Lung microvascular endothelial cell (primary cell): ENCODE measurements around the gene ACSF2. TPM values are rescaled to one million over a fixed set of nuclear protein-coding genes. Genes with fewer than 3 reads are reported as not detected.
A peak's percentile ranks its signal among the peaks of the same experiment; 100 is the strongest.
"Not testable (repeated sequence)": the region's sequence is repeated elsewhere in the genome, so short reads cannot be mapped to it uniquely, and the experiment has no call there.

Experiments used
- DNase-seq, 2 donors: peaks; one replicate each; pipeline versions ENCODE4 v3.0.0 to v3.0.0-alpha.2; 2010; ENCODE audit warnings: low read depth in 2 of 2
- total RNA-seq: library from RNA; depleted of rRNA; stranded (reverse); fragments of >200 nt; gene quantifications from 2 replicates; pipeline ENCODE4 v1.2.1, GENCODE V29; 2014

The ACSF2 gene
- total RNA-seq, 1 donor from 2014 or later = 4.6 TPM

GRCh38 chr17:50461550-50462132, 35.6 kb downstream of the ACSF2 start:
- DNase-seq = no peak

GRCh38 chr17:50462446-50462845, 36.4 kb downstream of the ACSF2 start:
- DNase-seq = no peak

GRCh38 chr17:50464121-50464520, 38.1 kb downstream of the ACSF2 start:
- no peak for DNase-seq

- DNase-seq = no peak
Observed at GRCh38 chr17:50464736-50465135, 38.7 kb downstream of the ACSF2 start.

- DNase-seq = no peak
Observed at GRCh38 chr17:50465171-50465570, 39.2 kb downstream of the ACSF2 start.

GRCh38 chr17:50465635-50466034, 39.6 kb downstream of the ACSF2 start:
- DNase-seq = no peak

- DNase-seq = no peak
Observed at GRCh38 chr17:50466371-50467113, 40.5 kb downstream of the ACSF2 start.

- DNase-seq = no peak
Observed at GRCh38 chr17:50467114-50467854, 41.3 kb downstream of the ACSF2 start.

- DNase-seq = no peak
Observed at GRCh38 chr17:50467855-50468303, 41.9 kb downstream of the ACSF2 start.

GRCh38 chr17:50468304-50469207, 42.5 kb downstream of the ACSF2 start, which contains the start of gene CHAD:
TSS of gene CHAD (minus strand) at chr17:50468880. CDS start at chr17:50468813, 67 bp downstream.
- no peak for DNase-seq

GRCh38 chr17:50469208-50469605, 43.2 kb downstream of the ACSF2 start:
- no peak for DNase-seq

GRCh38 chr17:50469671-50470305, 43.8 kb downstream of the ACSF2 start:
- no peak for DNase-seq

- no peak for DNase-seq
Observed at GRCh38 chr17:50470426-50470825, 44.4 kb downstream of the ACSF2 start.

GRCh38 chr17:50471009-50471905, 45.2 kb downstream of the ACSF2 start:
- DNase-seq = peak in 1 of 2 donors; percentile 77

- DNase-seq = no peak
Observed at GRCh38 chr17:50472286-50472685, 46.3 kb downstream of the ACSF2 start.

- DNase-seq = not testable (repeated sequence)
Observed at GRCh38 chr17:50472761-50473161, 46.7 kb downstream of the ACSF2 start.

- DNase-seq = no peak
Observed at GRCh38 chr17:50473901-50474300, 47.9 kb downstream of the ACSF2 start.

GRCh38 chr17:50474523-50474922, 48.5 kb downstream of the ACSF2 start:
- peak in 1 of 2 donors; percentile 47 for DNase-seq

GRCh38 chr17:50475362-50475761, 49.3 kb downstream of the ACSF2 start:
- no peak for DNase-seq
